HEK293 (cell line): ENCODE results near the gene PPIL4.

Experiments
- CTCF ChIA-PET: fragments of 350-600 bp; formaldehyde crosslinking; extraction: SDS; loops from one replicate; lab custom pipeline; 2021; ENCODE audit warnings: antibody characterized with exemption; lab: Yijun Ruan, JAX
- POLR2A ChIA-PET: fragments of 300-600 bp; formaldehyde crosslinking; extraction: SDS; loops from one replicate; lab custom pipeline; 2020; ENCODE audit warnings: antibody characterized with exemption, inconsistent platforms; lab: Yijun Ruan, JAX
- H3K27ac ChIP-seq: fragments of 200-500 bp; sonication (Bioruptor generic); 2 replicates; pipeline ENCODE4 v1.5.1; 2014; ENCODE audit warnings: low read depth, low read length, control low read depth, inconsistent platforms; ENCODE audit errors: extremely low read depth
- H3K36me3 ChIP-seq, 2 experiments: fragments of 200-500 bp in 1 of 2; sonication (Bioruptor generic) in 1 of 2; 1 replicate in 1 of 2; 2 replicates in 1 of 2; pipeline ENCODE4 v1.5.1; 2014 to 2017; ENCODE audit warnings: inconsistent platforms in 2 of 2, low read length in 2 of 2; ENCODE audit not compliant: control insufficient read depth in 2 of 2, insufficient read depth in 1 of 2
- H3K4me1 ChIP-seq: fragments of 200-500 bp; sonication (Bioruptor generic); 2 replicates; pipeline ENCODE4 v1.5.1; 2014; ENCODE audit warnings: mild to moderate bottlenecking, low read length, inconsistent platforms; ENCODE audit not compliant: control insufficient read depth, insufficient read depth
- H3K4me3 ChIP-seq: 2 replicates; pipeline ENCODE4 v1.5.1; 2011; ENCODE audit warnings: low read depth, mild to moderate bottlenecking, control low read depth, low read length, moderate library complexity
- H3K9me3 ChIP-seq: fragments of 200-500 bp; sonication (Bioruptor generic); 2 replicates; pipeline ENCODE4 v1.5.1; 2014; ENCODE audit warnings: low read depth, low read length, inconsistent platforms; ENCODE audit not compliant: control insufficient read depth, insufficient read depth
- GLI2 ChIP-seq: fragments of 450-650 bp; formaldehyde crosslinking; IDR thresholded peaks from 2 replicates; pipeline ENCODE4; 2017; ENCODE audit warnings: missing biosample characterization, missing genetic modification characterization, low read depth, borderline replicate concordance
- KLF17 ChIP-seq: fragments of 450-650 bp; formaldehyde crosslinking; IDR thresholded peaks from 2 replicates; pipeline ENCODE4 v1.5.1; 2016; ENCODE audit warnings: missing biosample characterization, missing genetic modification characterization
- PATZ1 ChIP-seq: fragments of 450-650 bp; formaldehyde crosslinking; IDR thresholded peaks from 2 replicates; pipeline ENCODE4 v1.5.1; 2016; ENCODE audit warnings: missing biosample characterization, missing genetic modification characterization
- ZBTB21 ChIP-seq: fragments of 450-650 bp; formaldehyde crosslinking; IDR thresholded peaks from 2 replicates; pipeline ENCODE4 v1.5.1; 2017; ENCODE audit warnings: missing biosample characterization, missing genetic modification characterization
- ZBTB44 ChIP-seq: fragments of 450-650 bp; IDR thresholded peaks from 2 replicates; pipeline ENCODE4 v1.5.1; 2018; ENCODE audit warnings: missing biosample characterization, mild to moderate bottlenecking, missing genetic modification characterization
- ZBTB8A ChIP-seq: fragments of 450-650 bp; formaldehyde crosslinking; IDR thresholded peaks from 2 replicates; pipeline ENCODE4 v1.5.1; 2016; ENCODE audit warnings: missing biosample characterization, missing genetic modification characterization
- ZNF10 ChIP-seq: fragments of 450-650 bp; formaldehyde crosslinking; IDR thresholded peaks from 2 replicates; pipeline ENCODE4 v1.5.1; 2017; ENCODE audit warnings: missing biosample characterization, missing genetic modification characterization
- ZNF19 ChIP-seq: fragments of 450-650 bp; formaldehyde crosslinking; IDR thresholded peaks from 2 replicates; pipeline ENCODE4; 2016; ENCODE audit warnings: missing biosample characterization, missing genetic modification characterization, low read depth
- ZNF211 ChIP-seq: fragments of 450-650 bp; formaldehyde crosslinking; IDR thresholded peaks from 2 replicates; pipeline ENCODE4 v1.5.1; 2016; ENCODE audit warnings: low read depth, missing biosample characterization, missing genetic modification characterization
- ZNF239 ChIP-seq: fragments of 450-650 bp; formaldehyde crosslinking; IDR thresholded peaks from 2 replicates; pipeline ENCODE4 v1.5.1; 2016; ENCODE audit warnings: missing biosample characterization, missing genetic modification characterization
- ZNF266 ChIP-seq: fragments of 450-650 bp; formaldehyde crosslinking; IDR thresholded peaks from 2 replicates; pipeline ENCODE4 v1.5.1; 2016; ENCODE audit warnings: missing biosample characterization, missing genetic modification characterization, low read depth
- ZNF398 ChIP-seq: fragments of 450-650 bp; formaldehyde crosslinking; IDR thresholded peaks from 2 replicates; pipeline ENCODE4 v1.5.1; 2017; ENCODE audit warnings: missing biosample characterization, missing genetic modification characterization
- ZNF664 ChIP-seq: fragments of 450-650 bp; formaldehyde crosslinking; IDR thresholded peaks from 2 replicates; pipeline ENCODE4 v1.5.1; 2016; ENCODE audit warnings: missing biosample characterization, missing genetic modification characterization
- ZNF670 ChIP-seq: fragments of 450-650 bp; formaldehyde crosslinking; IDR thresholded peaks from 2 replicates; pipeline ENCODE4 v1.5.1; 2016; ENCODE audit warnings: missing biosample characterization, missing genetic modification characterization, low read depth
- ZNF701 ChIP-seq: fragments of 450-650 bp; formaldehyde crosslinking; IDR thresholded peaks from 2 replicates; pipeline ENCODE4 v1.5.1; 2016; ENCODE audit warnings: missing biosample characterization, missing genetic modification characterization
- ZXDB ChIP-seq: fragments of 450-650 bp; formaldehyde crosslinking; IDR thresholded peaks from 2 replicates; pipeline ENCODE4 v1.5.1; 2016; ENCODE audit warnings: missing biosample characterization, missing genetic modification characterization

PPIL4 gene

GRCh38 chr6:149473080-149474052, 72.5 kb downstream of the PPIL4 start (continued):
- peak; percentile 71 for TF ChIP-seq ZBTB21 (tag by site-specific recombination)
- TF ChIP-seq PATZ1: peak; percentile 66; the same call in 1 of the 2 replicates
- peak; percentile 95 for TF ChIP-seq KLF17
- TF ChIP-seq, all 188 proteins: peak for 39

- Histone ChIP-seq H3K4me1 (peaks cover 9% of the 10 kb centered on the region), H3K27ac (no peak overlapping the region), H3K4me3 (no peak overlapping the region), H3K9me3 (no peaks in the 10 kb centered on the region), H3K36me3 (no peaks in the 10 kb centered on the region)
- ChIA-PET CTCF (interaction anchor here (1.1 kb wide), 1 partner anchor 40 kb away, joined by 6 read pairs; no protein-coding TSS in a partner anchor), POLR2A (no interaction called here)
- TF ChIP-seq ZNF10 (tag by site-specific recombination) (no peak), GLI2 (no peak), ZNF211 (tag by site-specific recombination) (no peak), ZNF239 (tag by site-specific recombination) (no peak), ZNF664 (no peak), ZXDB (no peak), ZNF398 (tag by site-specific recombination) (no peak), ZNF19 (no peak), ZBTB8A (tag by site-specific recombination) (no peak), ZBTB44 (tag by site-specific recombination) (no peak), ZNF701 (no peak), ZNF670 (tag by site-specific recombination) (no peak)
Observed at GRCh38 chr6:149472241-149472640, 73.6 kb downstream of the PPIL4 start.

GRCh38 chr6:149471801-149472200, 74.0 kb downstream of the PPIL4 start:
- Histone ChIP-seq H3K4me3 (no peak overlapping the region), H3K4me1 (peaks cover 9% of the 10 kb centered on the region), H3K9me3 (no peaks in the 10 kb centered on the region), H3K36me3 (no peaks in the 10 kb centered on the region), H3K27ac (no peak overlapping the region)
- TF ChIP-seq ZNF266 (tag by site-specific recombination): no peak
- POLR2A ChIA-PET: no interaction called here
- CTCF ChIA-PET: no interaction called here
